ENCODE measurements around the gene TENT4A.

Gene TENT4A

GRCh38 chr5:6715271-6715670 lies 2.0 kb downstream of the TENT4A start:
- Histone ChIP-seq H3K4me1 (ENCODE audit: insufficient read depth, low read length) (peaks cover 61% of the 10 kb centered on the region), H3K9ac (ENCODE audit: low read depth, low read length) (peak overlapping the region; percentile 71)

GRCh38 chr5:6715758-6716628 lies 2.8 kb downstream of the TENT4A start:
- Histone ChIP-seq H4K20me1 (ENCODE audit: insufficient read depth, low read length) (peaks cover 67% of the 10 kb centered on the region), H3K27me3 (ENCODE audit: insufficient read depth, low read length, poor library complexity) (no peaks in the 10 kb centered on the region), H3K9me3 (ENCODE audit: insufficient read depth, low read length, severe bottlenecking) (no peaks in the 10 kb centered on the region), H3K36me3 (ENCODE audit: insufficient read depth, low read length) (peaks cover 54% of the 10 kb centered on the region), H2AFZ (ENCODE audit: low read depth, low read length) (no peak overlapping the region), H3K4me1 (ENCODE audit: insufficient read depth, low read length) (peaks cover 67% of the 10 kb centered on the region), H3K4me3 (ENCODE audit: low read depth in 1 of 2, low read length in 2 of 2) (peak overlapping the region; percentile 79 to 89; a peak in 3 of 4 replicates), H3K27ac (ENCODE audit: low read length) (peak overlapping the region; percentile 55; the same call in 1 of the 2 replicates), H3K9ac (ENCODE audit: low read depth, low read length) (peak overlapping the region; percentile 71), H3K4me2 (ENCODE audit: insufficient read depth, low read length) (peak overlapping the region; percentile 95), H3K79me2 (ENCODE audit: insufficient read depth, low read length) (peaks cover 72% of the 10 kb centered on the region)
- TF ChIP-seq CTCF (IDR thresholded peaks at IDR 0.05; ENCODE audit: borderline replicate concordance, extremely low read depth, low read length, poor library complexity, severe bottlenecking) (no peak), EZH2 (IDR thresholded peaks at IDR 0.05; ENCODE audit: borderline replicate concordance, low read depth, low read length, severe bottlenecking) (no peak)
- no peak for DNase-seq
- ATAC-seq (ENCODE audit: insufficient read depth, low read depth), result no peak

More at GRCh38 chr5:6715271-6715670, 2.0 kb downstream of the TENT4A start:
- no peak for DNase-seq
- Histone ChIP-seq H4K20me1 (ENCODE audit: insufficient read depth, low read length) (peaks cover 61% of the 10 kb centered on the region), H2AFZ (ENCODE audit: low read depth, low read length) (no peak overlapping the region), H3K27me3 (ENCODE audit: insufficient read depth, low read length, poor library complexity) (no peaks in the 10 kb centered on the region), H3K4me2 (ENCODE audit: insufficient read depth, low read length) (peak overlapping the region; percentile 95), H3K4me3 (ENCODE audit: low read depth in 1 of 2, low read length in 2 of 2) (peak overlapping the region; percentile 79 to 89; a peak in 3 of 4 replicates), H3K27ac (ENCODE audit: low read length) (peak overlapping the region; percentile 55; the same call in 1 of the 2 replicates), H3K36me3 (ENCODE audit: insufficient read depth, low read length) (peaks cover 50% of the 10 kb centered on the region), H3K9me3 (ENCODE audit: insufficient read depth, low read length, severe bottlenecking) (no peaks in the 10 kb centered on the region), H3K79me2 (ENCODE audit: insufficient read depth, low read length) (peaks cover 65% of the 10 kb centered on the region)
- ATAC-seq (ENCODE audit: insufficient read depth, low read depth), result no peak
- no peak for TF ChIP-seq EZH2 (IDR thresholded peaks at IDR 0.05; ENCODE audit: borderline replicate concordance, low read depth, low read length, severe bottlenecking)
- no peak for TF ChIP-seq CTCF (IDR thresholded peaks at IDR 0.05; ENCODE audit: borderline replicate concordance, extremely low read depth, low read length, poor library complexity, severe bottlenecking)

- ATAC-seq (ENCODE audit: insufficient read depth, low read depth) (no peak), DNase-seq (no peak)
- peaks cover 79% of the 10 kb centered on the region for H3K79me2 ChIP-seq (ENCODE audit: insufficient read depth, low read length)
- H4K20me1 ChIP-seq (ENCODE audit: insufficient read depth, low read length), result peaks cover 74% of the 10 kb centered on the region
- peak overlapping the region; percentile 95 for H3K4me2 ChIP-seq (ENCODE audit: insufficient read depth, low read length)
- peak overlapping the region in 1 of 2 experiments; percentile 79; a peak in 2 of 4 replicates for H3K4me3 ChIP-seq (ENCODE audit: low read depth in 1 of 2, low read length in 2 of 2)
- H2AFZ ChIP-seq (ENCODE audit: low read depth, low read length), result no peak overlapping the region
- H3K9ac ChIP-seq (ENCODE audit: low read depth, low read length), result peak overlapping the region; percentile 71
- no peaks in the 10 kb centered on the region for H3K9me3 ChIP-seq (ENCODE audit: insufficient read depth, low read length, severe bottlenecking)
- TF ChIP-seq EZH2 (IDR thresholded peaks at IDR 0.05; ENCODE audit: borderline replicate concordance, low read depth, low read length, severe bottlenecking) (no peak), CTCF (IDR thresholded peaks at IDR 0.05; ENCODE audit: borderline replicate concordance, extremely low read depth, low read length, poor library complexity, severe bottlenecking) (no peak)
- peak overlapping the region; percentile 55 for H3K27ac ChIP-seq (ENCODE audit: low read length)
- H3K27me3 ChIP-seq (ENCODE audit: insufficient read depth, low read length, poor library complexity), result no peaks in the 10 kb centered on the region
- peaks cover 69% of the 10 kb centered on the region for H3K4me1 ChIP-seq (ENCODE audit: insufficient read depth, low read length)
- H3K36me3 ChIP-seq (ENCODE audit: insufficient read depth, low read length), result peaks cover 60% of the 10 kb centered on the region
Measured at GRCh38 chr5:6716629-6717149, 3.5 kb downstream of the TENT4A start.

All from DND-41 (cell line).